Stomach smooth muscle (tissue), 2 donors: Measurements from ENCODE around the gene FGF14.

ENCODE experiments used
- H3K27ac ChIP-seq: one replicate; pipeline ENCODE4 v1.7.0; 2013; ENCODE audit warnings: mild to moderate bottlenecking, low read length, inconsistent platforms
- H3K27me3 ChIP-seq, 2 donors: one replicate each; pipeline ENCODE4 v1.7.0; 2013; ENCODE audit warnings: low read length in 2 of 2; ENCODE audit not compliant: insufficient read depth in 2 of 2, control insufficient read depth in 1 of 2
- H3K36me3 ChIP-seq, 2 donors: one replicate each; pipeline ENCODE4 v1.7.0; 2013; ENCODE audit warnings: low read length in 2 of 2; ENCODE audit not compliant: control insufficient read depth in 2 of 2, insufficient read depth in 2 of 2
- H3K4me1 ChIP-seq: one replicate; pipeline ENCODE4 v1.7.0; 2013; ENCODE audit warnings: low read length; ENCODE audit not compliant: control insufficient read depth, insufficient read depth
- H3K4me3 ChIP-seq, 2 donors: one replicate each; pipeline ENCODE4 v1.7.0; 2013; ENCODE audit warnings: low read length in 2 of 2
- H3K9ac ChIP-seq, 2 donors: one replicate each; pipeline ENCODE4 v1.7.0; 2013; ENCODE audit warnings: low read length in 2 of 2, mild to moderate bottlenecking in 1 of 2
- H3K9me3 ChIP-seq, 2 donors: one replicate each; pipeline ENCODE4 v1.7.0; 2013; ENCODE audit warnings: low read length in 2 of 2; ENCODE audit not compliant: control insufficient read depth in 2 of 2
- donor health status: healthy.
- donor health status: Pancreatic carcinoma.

FGF14 gene

GRCh38 chr13:101996954-101997353 is 404.9 kb downstream of the FGF14 start:
- Histone ChIP-seq H3K27ac (no peak overlapping the region), H3K9me3 (no peaks in the 10 kb centered on the region), H3K4me1 (peaks cover 6% of the 10 kb centered on the region), H3K27me3 (no peaks in the 10 kb centered on the region), H3K36me3 (no peaks in the 10 kb centered on the region), H3K4me3 (no peak overlapping the region), H3K9ac (no peak overlapping the region)

GRCh38 chr13:101989798-101990350 is 412.0 kb downstream of the FGF14 start:
- H3K9me3 ChIP-seq, result no peaks in the 10 kb centered on the region
- H3K9ac ChIP-seq, result no peak overlapping the region
- H3K27me3 ChIP-seq, result no peaks in the 10 kb centered on the region
- H3K27ac ChIP-seq, result no peak overlapping the region
- no peak overlapping the region for H3K4me3 ChIP-seq
- H3K4me1 ChIP-seq, result no peaks in the 10 kb centered on the region
- no peaks in the 10 kb centered on the region for H3K36me3 ChIP-seq

GRCh38 chr13:101988140-101988539 is 413.7 kb downstream of the FGF14 start:
- no peaks in the 10 kb centered on the region for H3K27me3 ChIP-seq
- H3K9me3 ChIP-seq, result no peaks in the 10 kb centered on the region
- no peak overlapping the region for H3K9ac ChIP-seq
- no peak overlapping the region for H3K27ac ChIP-seq
- no peaks in the 10 kb centered on the region for H3K36me3 ChIP-seq
- no peaks in the 10 kb centered on the region for H3K4me1 ChIP-seq
- no peak overlapping the region for H3K4me3 ChIP-seq

- no peaks in the 10 kb centered on the region for H3K36me3 ChIP-seq
- no peak overlapping the region for H3K4me3 ChIP-seq
- H3K9me3 ChIP-seq, result no peaks in the 10 kb centered on the region
- no peak overlapping the region for H3K9ac ChIP-seq
- no peak overlapping the region for H3K27ac ChIP-seq
- no peaks in the 10 kb centered on the region for H3K27me3 ChIP-seq
- no peaks in the 10 kb centered on the region for H3K4me1 ChIP-seq
Observed at GRCh38 chr13:101986316-101986715, 415.5 kb downstream of the FGF14 start.

DNA sequence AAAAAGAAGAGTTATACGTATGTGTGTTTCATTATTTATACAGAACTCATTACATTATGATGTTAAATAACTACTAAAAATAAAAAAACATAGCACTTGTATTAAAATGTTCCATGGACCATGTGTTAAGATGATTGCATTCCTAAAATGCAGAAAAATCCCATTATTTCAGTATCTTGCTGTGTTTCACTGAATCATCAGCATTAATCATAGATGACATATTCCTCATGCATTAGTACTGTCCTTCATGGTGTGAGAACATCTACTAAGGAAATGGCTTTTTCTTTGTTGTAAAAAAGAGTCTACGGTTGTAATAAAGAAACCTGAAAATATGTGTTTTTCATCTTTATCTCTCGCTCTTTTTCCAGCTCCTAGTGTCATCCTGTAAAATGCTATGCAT is 416.5 kb downstream of the FGF14 start:
- Histone ChIP-seq H3K9me3 (no peaks in the 10 kb centered on the region), H3K27me3 (no peaks in the 10 kb centered on the region), H3K36me3 (no peaks in the 10 kb centered on the region), H3K9ac (no peak overlapping the region), H3K4me1 (no peaks in the 10 kb centered on the region), H3K4me3 (no peak overlapping the region), H3K27ac (no peak overlapping the region)

DNA sequence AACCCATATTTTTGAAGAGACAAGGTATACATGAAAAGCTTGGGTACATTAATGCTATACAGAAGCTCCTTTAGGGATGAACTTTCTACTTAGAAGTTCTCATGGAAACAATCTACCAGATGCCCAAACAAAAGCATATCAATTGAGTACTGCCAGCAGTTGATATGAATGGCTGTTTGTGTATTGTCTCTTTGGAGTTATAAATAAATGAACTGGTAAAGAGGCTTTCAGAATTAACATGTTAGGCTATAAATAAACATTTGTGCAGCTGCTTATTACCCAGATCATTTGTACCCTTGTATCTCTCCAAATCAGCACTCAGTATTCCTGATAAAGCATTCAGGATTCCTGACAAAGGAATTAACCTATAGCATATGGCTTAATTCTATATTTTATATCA is 418.9 kb downstream of the FGF14 start:
- Histone ChIP-seq H3K4me3 (no peak overlapping the region), H3K4me1 (no peaks in the 10 kb centered on the region), H3K36me3 (no peaks in the 10 kb centered on the region), H3K27ac (no peak overlapping the region), H3K9me3 (no peaks in the 10 kb centered on the region), H3K27me3 (no peaks in the 10 kb centered on the region), H3K9ac (no peak overlapping the region)

DNA sequence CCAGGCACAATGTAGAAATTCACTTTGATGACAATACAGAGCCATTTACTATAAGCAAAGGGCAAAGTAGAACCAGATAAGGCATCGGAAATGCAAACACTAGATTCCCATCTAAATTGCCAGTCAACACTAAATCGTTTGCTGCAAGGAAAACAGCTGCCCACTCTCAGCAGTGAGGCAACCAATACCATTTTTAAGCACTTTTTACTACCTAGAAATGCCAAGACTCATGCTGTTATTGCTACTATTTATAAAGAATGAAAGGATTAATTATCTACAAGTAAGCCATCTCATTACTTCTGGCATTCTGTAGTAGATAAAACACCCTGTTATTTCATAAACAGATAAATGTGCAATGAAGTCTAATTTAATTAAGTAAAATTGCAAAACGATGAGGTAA is 422.0 kb downstream of the FGF14 start:
- Histone ChIP-seq H3K9ac (no peak overlapping the region), H3K4me3 (no peak overlapping the region), H3K36me3 (no peaks in the 10 kb centered on the region), H3K9me3 (no peaks in the 10 kb centered on the region), H3K27ac (no peak overlapping the region), H3K27me3 (no peaks in the 10 kb centered on the region), H3K4me1 (no peaks in the 10 kb centered on the region)

DNA sequence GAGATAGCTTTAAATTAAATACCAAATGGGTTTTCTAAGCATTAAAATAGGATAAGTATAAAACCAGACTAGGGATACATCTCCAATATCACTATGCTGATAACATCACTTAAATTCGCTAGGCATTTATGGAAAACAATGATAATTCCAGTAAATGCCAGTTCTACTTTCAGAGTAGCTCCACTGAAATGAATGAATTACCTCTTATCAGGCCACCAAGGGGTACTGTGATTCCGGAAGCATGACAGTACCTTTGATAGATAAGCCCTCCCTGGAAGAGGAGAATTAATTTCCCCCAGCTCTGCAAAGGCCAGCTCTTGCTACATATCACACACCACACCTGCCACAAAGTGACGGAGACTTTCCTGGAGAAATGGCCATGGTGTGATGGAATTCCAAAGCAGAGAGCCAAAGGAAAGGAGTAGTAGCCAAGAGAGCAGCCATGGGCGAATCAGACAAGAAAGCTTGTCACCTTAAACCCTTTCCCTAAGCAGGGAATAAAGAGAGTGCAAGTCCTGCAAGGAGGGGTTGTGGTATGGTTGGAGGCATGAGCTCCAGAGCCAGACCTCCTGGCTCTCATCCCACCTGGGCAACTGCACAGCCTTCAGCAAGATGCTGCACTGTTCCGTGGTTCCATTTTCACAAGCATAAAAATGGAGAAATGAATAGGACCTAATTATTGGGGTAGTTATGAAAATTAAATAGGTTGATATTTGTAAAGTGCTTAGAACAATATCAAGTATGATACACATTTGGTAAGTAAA is 423.1 kb downstream of the FGF14 start:
- Histone ChIP-seq H3K9ac (no peak overlapping the region), H3K4me3 (no peak overlapping the region), H3K4me1 (no peaks in the 10 kb centered on the region), H3K27me3 (no peaks in the 10 kb centered on the region), H3K27ac (no peak overlapping the region), H3K9me3 (no peaks in the 10 kb centered on the region), H3K36me3 (no peaks in the 10 kb centered on the region)

DNA sequence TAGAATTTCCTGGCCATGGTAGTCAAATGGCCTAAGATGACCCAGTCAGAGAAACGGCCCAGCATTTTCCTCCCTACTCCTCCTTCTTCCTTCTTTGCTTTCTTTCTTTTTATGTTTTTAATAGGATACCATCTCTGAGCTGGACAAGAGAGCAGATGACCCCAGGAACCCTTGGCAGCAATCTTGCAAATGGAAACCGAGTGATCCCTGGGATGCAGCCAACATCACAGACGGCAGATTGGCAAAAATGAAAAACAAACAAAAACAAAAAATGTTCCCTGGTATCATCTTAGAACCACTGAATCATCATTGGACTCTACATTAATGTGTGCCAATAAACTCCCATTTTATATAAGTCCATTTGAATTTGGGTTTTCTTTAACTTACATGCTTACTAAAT is 424.4 kb downstream of the FGF14 start:
- no peaks in the 10 kb centered on the region for H3K9me3 ChIP-seq
- no peaks in the 10 kb centered on the region for H3K36me3 ChIP-seq
- H3K27me3 ChIP-seq, result no peaks in the 10 kb centered on the region
- no peak overlapping the region for H3K27ac ChIP-seq
- no peak overlapping the region for H3K9ac ChIP-seq
- H3K4me1 ChIP-seq, result no peaks in the 10 kb centered on the region
- H3K4me3 ChIP-seq, result no peak overlapping the region

DNA sequence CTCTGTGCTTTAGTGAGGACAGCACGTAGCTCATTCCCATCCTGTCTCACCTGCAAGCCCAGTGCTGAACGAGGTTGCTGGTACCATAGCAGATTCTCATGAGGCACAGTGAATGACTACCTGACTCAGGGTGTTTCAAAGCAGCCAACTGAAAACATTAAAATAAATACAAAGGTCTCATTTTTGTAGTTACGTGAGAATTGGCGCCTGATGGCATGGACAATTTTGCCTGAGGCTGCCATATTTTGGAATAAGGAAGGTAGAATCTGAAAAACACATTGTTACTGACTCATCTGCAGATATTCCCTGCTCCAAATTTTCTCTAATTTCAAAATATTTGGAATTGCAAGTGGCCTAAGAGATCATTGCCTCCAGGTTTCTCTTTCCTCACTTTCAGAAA is 429.7 kb downstream of the FGF14 start:
- H3K4me3 ChIP-seq, result no peak overlapping the region
- no peak overlapping the region for H3K9ac ChIP-seq
- no peaks in the 10 kb centered on the region for H3K9me3 ChIP-seq
- H3K27me3 ChIP-seq, result no peaks in the 10 kb centered on the region
- H3K4me1 ChIP-seq, result no peaks in the 10 kb centered on the region
- H3K27ac ChIP-seq, result no peak overlapping the region
- no peaks in the 10 kb centered on the region for H3K36me3 ChIP-seq

GRCh38 chr13:101970341-101970740 is 431.5 kb downstream of the FGF14 start:
- H3K9ac ChIP-seq, result no peak overlapping the region
- H3K9me3 ChIP-seq, result no peaks in the 10 kb centered on the region
- no peaks in the 10 kb centered on the region for H3K27me3 ChIP-seq
- no peaks in the 10 kb centered on the region for H3K36me3 ChIP-seq
- no peak overlapping the region for H3K4me3 ChIP-seq
- no peak overlapping the region for H3K27ac ChIP-seq
- H3K4me1 ChIP-seq, result no peaks in the 10 kb centered on the region
